Activated CD4-positive, alpha-beta T cell treated with anti-CD3 and anti-CD28 coated beads, Interleukin-2, amount 50 U/mL, for 48 hours (primary cell): ENCODE data around the gene FGFR2.

Experiments used
- DNase-seq, 2 experiments: peaks; one replicate each; pipeline ENCODE4 v3.0.0-alpha.2; 2020

Gene FGFR2

GRCh38 chr10:121598263-121599249 is at the start of gene FGFR2:
Gene FGFR2 (minus strand): TSS chr10:121598444. CDS start chr10:121593817, 4,627 bp downstream.
- DNase-seq = peak; percentile 6 to 16

- DNase-seq = no peak
These were observed 49.2 kb upstream of the FGFR2 start for GRCh38 chr10:121647401-121647800.

- DNase-seq = no peak
These were observed 47.5 kb upstream of the FGFR2 start for GRCh38 chr10:121645696-121646095.

GRCh38 chr10:121644501-121644900 is 46.3 kb upstream of the FGFR2 start:
- no peak for DNase-seq

- no peak for DNase-seq
These were observed 42.0 kb upstream of the FGFR2 start for GRCh38 chr10:121640266-121640665.

- no peak for DNase-seq
These were observed 41.2 kb upstream of the FGFR2 start for GRCh38 chr10:121639416-121639815.

GRCh38 chr10:121637437-121637836 is 39.2 kb upstream of the FGFR2 start:
- no peak for DNase-seq

- DNase-seq = no peak
These were observed 34.8 kb upstream of the FGFR2 start for GRCh38 chr10:121633056-121633455.

GRCh38 chr10:121631365-121632029 is 33.3 kb upstream of the FGFR2 start:
- no peak for DNase-seq

GRCh38 chr10:121628859-121629258 is 30.6 kb upstream of the FGFR2 start:
- no peak for DNase-seq

GRCh38 chr10:121627876-121628581 is 29.8 kb upstream of the FGFR2 start:
- DNase-seq = no peak

- DNase-seq = no peak
These were observed 26.7 kb upstream of the FGFR2 start for GRCh38 chr10:121624836-121625486.

GRCh38 chr10:121618906-121619305 is 20.7 kb upstream of the FGFR2 start:
- no peak for DNase-seq

- DNase-seq = no peak
These were observed 18.9 kb upstream of the FGFR2 start for GRCh38 chr10:121617176-121617575.

GRCh38 chr10:121616291-121616690 is 18.0 kb upstream of the FGFR2 start:
- no peak for DNase-seq

- no peak for DNase-seq
These were observed 17.6 kb upstream of the FGFR2 start for GRCh38 chr10:121615836-121616235.

- no peak for DNase-seq
These were observed 17.2 kb upstream of the FGFR2 start for GRCh38 chr10:121615435-121615793.

- no peak for DNase-seq
These were observed 16.6 kb upstream of the FGFR2 start for GRCh38 chr10:121614613-121615434.

- DNase-seq = no peak
These were observed 15.2 kb upstream of the FGFR2 start for GRCh38 chr10:121613456-121613855.

- DNase-seq = no peak
These were observed 13.3 kb upstream of the FGFR2 start for GRCh38 chr10:121611393-121612159.

GRCh38 chr10:121610798-121611323 is 12.6 kb upstream of the FGFR2 start:
- no peak for DNase-seq
